Fibroblast of lung (primary cell): ENCODE data around the gene VPS25. TPM values are rescaled to one million over a fixed set of nuclear protein-coding genes. Genes with fewer than 3 reads are reported as not detected.

Source experiments
- DNase-seq, 2 donors: peaks; one replicate each; pipeline versions ENCODE4 v3.0.0 to v3.0.0-alpha.2; 2010; ENCODE audit warnings: low read depth in 2 of 2
- H2AFZ ChIP-seq: 2 replicates; pipeline ENCODE4 v1.5.1; 2012; ENCODE audit warnings: low read length, control low read depth, inconsistent platforms
- H3K27ac ChIP-seq: 2 replicates; pipeline ENCODE4 v1.5.1; 2011; ENCODE audit warnings: low read length, control low read depth; ENCODE audit not compliant: insufficient read depth
- H3K27me3 ChIP-seq: 2 replicates; pipeline ENCODE4 v1.5.1; 2011; ENCODE audit warnings: mild to moderate bottlenecking, low read length; ENCODE audit not compliant: control insufficient read depth, insufficient read depth
- H3K36me3 ChIP-seq: 2 replicates; pipeline ENCODE4 v1.5.1; 2011; ENCODE audit warnings: low read length; ENCODE audit not compliant: control insufficient read depth, insufficient read depth
- H3K4me1 ChIP-seq: 2 replicates; pipeline ENCODE4 v1.5.1; 2011; ENCODE audit warnings: low read length; ENCODE audit not compliant: control insufficient read depth, insufficient read depth; ENCODE audit errors: extremely low read depth
- H3K4me2 ChIP-seq: 2 replicates; pipeline ENCODE4 v1.5.1; 2011; ENCODE audit warnings: low read length, control low read depth; ENCODE audit not compliant: insufficient read depth; ENCODE audit errors: extremely low read depth
- H3K4me3 ChIP-seq, 4 experiments: fragments of 200-600 bp in 1 of 4; sonication (generic) in 1 of 4; replicated peaks in 1 of 4; 2 replicates each; pipeline ENCODE4 v1.5.1; 2011 to 2016; ENCODE audit warnings: low read length in 4 of 4, low read depth in 3 of 4, mild to moderate bottlenecking in 3 of 4, control low read depth in 2 of 4, inconsistent platforms in 1 of 4, mixed read lengths in 1 of 4; ENCODE audit not compliant: insufficient read depth in 1 of 4; ENCODE audit errors: control extremely low read depth in 1 of 4
- H3K79me2 ChIP-seq: 2 replicates; pipeline ENCODE4 v1.5.1; 2012; ENCODE audit warnings: mild to moderate bottlenecking, low read length, inconsistent platforms; ENCODE audit not compliant: control insufficient read depth, insufficient read depth
- H3K9ac ChIP-seq: 2 replicates; pipeline ENCODE4 v1.5.1; 2011; ENCODE audit warnings: mild to moderate bottlenecking, low read length, control low read depth; ENCODE audit not compliant: insufficient read depth
- H3K9me3 ChIP-seq: 2 replicates; pipeline ENCODE4 v1.5.1; 2012; ENCODE audit warnings: low read depth, low read length; ENCODE audit not compliant: control insufficient read depth, insufficient read depth
- H4K20me1 ChIP-seq: 2 replicates; pipeline ENCODE4 v1.5.1; 2011; ENCODE audit warnings: low read length; ENCODE audit not compliant: control insufficient read depth, insufficient read depth; ENCODE audit errors: extremely low read depth
- EZH2 ChIP-seq: IDR thresholded peaks from 2 replicates; pipeline ENCODE4 v1.5.1; 2012; ENCODE audit warnings: low read length, control low read depth, mild to moderate bottlenecking; ENCODE audit errors: missing control alignments
- polyA plus RNA-seq, 2 donors: library from polyadenylated mRNA; depleted of rRNA in 1 of 2; stranded (reverse) in 1 of 2; unstranded in 1 of 2; fragments of >200 nt; gene quantifications; 2 replicates each; pipeline ENCODE4 v1.2.1, GENCODE V29; 2011 to 2012; ENCODE audit warnings: missing spikeins in 1 of 2
- total RNA-seq: library from RNA; depleted of rRNA; stranded (reverse); fragments of >200 nt; gene quantifications from 2 replicates; pipeline ENCODE4 v1.2.1, GENCODE V29; 2014
- TF ChIP-seq, protein P1 (sequence below), 2 donors: IDR thresholded peaks in 1 of 2; conservative IDR thresholded peaks in 1 of 2; 1 replicate in 1 of 2; 2 replicates in 1 of 2; pipeline ENCODE4 v1.5.1; 2011 to 2012; ENCODE audit warnings: low read length in 2 of 2, control low read depth in 1 of 2, inconsistent platforms in 1 of 2, low read depth in 1 of 2, mild to moderate bottlenecking in 1 of 2

The VPS25 gene
- total and polyA plus RNA-seq, 2 donors (not counting 1 experiment from before 2014, with no cell fraction given) = 43.6 to 92.7 TPM

- H3K27me3 ChIP-seq = peaks cover 10% of the 10 kb centered on the region
- TF ChIP-seq, protein P1, sequence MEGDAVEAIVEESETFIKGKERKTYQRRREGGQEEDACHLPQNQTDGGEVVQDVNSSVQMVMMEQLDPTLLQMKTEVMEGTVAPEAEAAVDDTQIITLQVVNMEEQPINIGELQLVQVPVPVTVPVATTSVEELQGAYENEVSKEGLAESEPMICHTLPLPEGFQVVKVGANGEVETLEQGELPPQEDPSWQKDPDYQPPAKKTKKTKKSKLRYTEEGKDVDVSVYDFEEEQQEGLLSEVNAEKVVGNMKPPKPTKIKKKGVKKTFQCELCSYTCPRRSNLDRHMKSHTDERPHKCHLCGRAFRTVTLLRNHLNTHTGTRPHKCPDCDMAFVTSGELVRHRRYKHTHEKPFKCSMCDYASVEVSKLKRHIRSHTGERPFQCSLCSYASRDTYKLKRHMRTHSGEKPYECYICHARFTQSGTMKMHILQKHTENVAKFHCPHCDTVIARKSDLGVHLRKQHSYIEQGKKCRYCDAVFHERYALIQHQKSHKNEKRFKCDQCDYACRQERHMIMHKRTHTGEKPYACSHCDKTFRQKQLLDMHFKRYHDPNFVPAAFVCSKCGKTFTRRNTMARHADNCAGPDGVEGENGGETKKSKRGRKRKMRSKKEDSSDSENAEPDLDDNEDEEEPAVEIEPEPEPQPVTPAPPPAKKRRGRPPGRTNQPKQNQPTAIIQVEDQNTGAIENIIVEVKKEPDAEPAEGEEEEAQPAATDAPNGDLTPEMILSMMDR (conservative IDR thresholded peaks at IDR 0.05 in 1 of 2, IDR thresholded peaks at IDR 0.05 in 1 of 2; ENCODE audit: low read depth in 1 of 2, low read length in 2 of 2) = no peak
- TF ChIP-seq EZH2 = no peak
- H3K9ac ChIP-seq = no peak overlapping the region
- H3K4me1 ChIP-seq = peaks cover 19% of the 10 kb centered on the region
- DNase-seq = peak; percentile 37 to 95
- H3K4me2 ChIP-seq = peak overlapping the region; percentile 33
- no peaks in the 10 kb centered on the region for H3K9me3 ChIP-seq
- no peaks in the 10 kb centered on the region for H4K20me1 ChIP-seq
- no peak overlapping the region for H3K4me3 ChIP-seq
- H3K27ac ChIP-seq = no peak overlapping the region
- H3K79me2 ChIP-seq = no peaks in the 10 kb centered on the region
- H2AFZ ChIP-seq = no peak overlapping the region
- H3K36me3 ChIP-seq = peaks cover 2% of the 10 kb centered on the region
These were observed 10.0 kb downstream of the VPS25 start for GRCh38 chr17:42783062-42783790.

GRCh38 chr17:42783791-42784138, 10.5 kb downstream of the VPS25 start:
- no peaks in the 10 kb centered on the region for H3K9me3 ChIP-seq
- no peak overlapping the region for H3K27ac ChIP-seq
- H3K79me2 ChIP-seq = no peaks in the 10 kb centered on the region
- no peaks in the 10 kb centered on the region for H4K20me1 ChIP-seq
- H3K4me3 ChIP-seq = no peak overlapping the region
- peaks cover 19% of the 10 kb centered on the region for H3K4me1 ChIP-seq
- peaks cover 10% of the 10 kb centered on the region for H3K27me3 ChIP-seq
- H3K9ac ChIP-seq = no peak overlapping the region
- no peak for TF ChIP-seq EZH2
- TF ChIP-seq, protein P1 (conservative IDR thresholded peaks at IDR 0.05 in 1 of 2, IDR thresholded peaks at IDR 0.05 in 1 of 2; ENCODE audit: low read depth in 1 of 2, low read length in 2 of 2) = no peak
- H3K4me2 ChIP-seq = peak overlapping the region; percentile 33
- no peak for DNase-seq
- H2AFZ ChIP-seq = no peak overlapping the region
- peaks cover 1% of the 10 kb centered on the region for H3K36me3 ChIP-seq

DNA sequence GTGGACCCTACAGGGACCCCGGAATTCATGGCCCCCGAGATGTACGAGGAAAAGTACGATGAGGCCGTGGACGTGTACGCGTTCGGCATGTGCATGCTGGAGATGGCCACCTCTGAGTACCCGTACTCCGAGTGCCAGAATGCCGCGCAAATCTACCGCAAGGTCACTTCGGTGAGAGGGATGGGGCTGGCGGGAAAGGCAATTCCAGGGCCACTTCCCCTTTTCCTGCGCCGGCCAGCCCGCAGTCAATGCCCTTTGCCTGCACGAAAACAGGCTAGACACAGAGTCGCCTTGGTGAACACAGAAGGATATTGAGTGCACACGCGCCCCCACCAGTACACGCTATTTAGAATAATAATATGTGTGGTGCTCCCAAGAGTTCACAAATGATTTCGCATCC, 11.2 kb downstream of the VPS25 start:
- Histone ChIP-seq H3K36me3 (peaks cover 1% of the 10 kb centered on the region), H3K79me2 (no peaks in the 10 kb centered on the region), H3K27ac (no peak overlapping the region), H3K4me1 (peaks cover 19% of the 10 kb centered on the region), H3K9me3 (no peaks in the 10 kb centered on the region), H3K27me3 (peaks cover 10% of the 10 kb centered on the region), H3K4me3 (no peak overlapping the region), H4K20me1 (no peaks in the 10 kb centered on the region), H2AFZ (no peak overlapping the region), H3K4me2 (no peak overlapping the region), H3K9ac (no peak overlapping the region)
- no peak for DNase-seq
- TF ChIP-seq, protein P1 (conservative IDR thresholded peaks at IDR 0.05 in 1 of 2, IDR thresholded peaks at IDR 0.05 in 1 of 2; ENCODE audit: low read depth in 1 of 2, low read length in 2 of 2) = no peak
- TF ChIP-seq EZH2 = no peak
